HG03571 (cell line): ENCODE measurements around the gene NUP214.
"Not testable (repeated sequence)": the region's sequence is repeated elsewhere in the genome, so short reads cannot be mapped to it uniquely, and the experiment has no call there.

Experiments used
- ATAC-seq: cut with Tn5 transposase; IDR thresholded peaks from one replicate; pipeline ENCODE4 v1.9.1; 2021; ENCODE audit not compliant: unreplicated experiment

Gene NUP214

GRCh38 chr9:131228988-131229387 lies 103.6 kb downstream of the NUP214 start:
- ATAC-seq: no peak

- no peak for ATAC-seq
Measured at GRCh38 chr9:131233556-131233955, 108.2 kb downstream of the NUP214 start.

- no peak for ATAC-seq
Measured at GRCh38 chr9:131233995-131234394, 108.6 kb downstream of the NUP214 start.

- no peak for ATAC-seq
Measured at GRCh38 chr9:131234799-131235479, 109.6 kb downstream of the NUP214 start.

GRCh38 chr9:131235480-131235851 lies 110.1 kb downstream of the NUP214 start:
- no peak for ATAC-seq

- ATAC-seq: no peak
Measured at GRCh38 chr9:131236161-131236560, 110.8 kb downstream of the NUP214 start.

- no peak for ATAC-seq
Measured at GRCh38 chr9:131236761-131237160, 111.4 kb downstream of the NUP214 start.

- no peak for ATAC-seq
Measured at GRCh38 chr9:131237291-131237690, 111.9 kb downstream of the NUP214 start.

GRCh38 chr9:131237931-131238401 lies 112.6 kb downstream of the NUP214 start:
- peak; percentile 81 for ATAC-seq

- ATAC-seq: peak; percentile 13
Measured at GRCh38 chr9:131238402-131239021, 113.1 kb downstream of the NUP214 start.

GRCh38 chr9:131239161-131239975 lies 114.0 kb downstream of the NUP214 start:
- no peak for ATAC-seq

GRCh38 chr9:131240047-131240921 lies 114.9 kb downstream of the NUP214 start:
- ATAC-seq: no peak

- ATAC-seq: not testable (repeated sequence)
Measured at GRCh38 chr9:131244331-131244730, 118.9 kb downstream of the NUP214 start.

- no peak for ATAC-seq
Measured at GRCh38 chr9:131246618-131247017, 121.2 kb downstream of the NUP214 start.

GRCh38 chr9:131252120-131252519 lies 126.7 kb downstream of the NUP214 start:
- peak; percentile 2 for ATAC-seq

GRCh38 chr9:131253891-131254491 lies 128.6 kb downstream of the NUP214 start:
- ATAC-seq: no peak

- no peak for ATAC-seq
Measured at GRCh38 chr9:131254626-131255025, 129.2 kb downstream of the NUP214 start.

GRCh38 chr9:131255676-131256197 lies 130.4 kb downstream of the NUP214 start:
- ATAC-seq: no peak

- no peak for ATAC-seq
Measured at GRCh38 chr9:131257266-131258025, 132.1 kb downstream of the NUP214 start.
